ENCODE measurements around the gene CLDN12. TPM values are rescaled to one million over a fixed set of nuclear protein-coding genes. Genes with fewer than 3 reads are reported as not detected.

Gene CLDN12
- total RNA-seq, 4 donors from 2014 or later: 13.2 to 66.9 (median 49.0) TPM

DNA sequence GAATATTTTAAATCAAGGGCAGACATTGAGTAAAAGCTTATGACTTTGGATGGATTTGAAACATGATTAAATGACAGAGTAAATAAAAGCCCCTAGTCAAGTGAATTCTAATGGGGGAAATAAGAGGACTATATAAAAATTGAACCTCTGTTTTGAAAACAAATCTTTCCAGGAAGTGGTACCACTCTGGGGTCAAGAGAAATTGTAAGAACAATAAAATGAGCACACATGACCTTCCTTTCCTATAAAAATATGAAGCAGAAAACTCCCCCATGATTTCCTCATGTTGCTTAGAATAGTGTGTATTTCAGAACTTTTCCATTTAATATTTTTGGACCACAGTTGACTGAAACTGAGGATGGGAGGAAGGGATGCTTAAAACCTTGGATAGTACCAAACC is 12.3 kb upstream of the CLDN12 start:
- no peak for DNase-seq
- no peak overlapping the region for H3K4me3 ChIP-seq
- no peak for TF ChIP-seq POLR2A (IDR thresholded peaks at IDR 0.05)
- no peak overlapping the region for H3K27ac ChIP-seq
- no peaks in the 10 kb centered on the region for H3K27me3 ChIP-seq
- H3K36me3 ChIP-seq: peaks cover 0 to 10% (median 0%) of the 10 kb centered on the region in 3 donors
- no peaks in the 10 kb centered on the region for H3K4me1 ChIP-seq
- no peaks in the 10 kb centered on the region for H3K9me3 ChIP-seq

DNA sequence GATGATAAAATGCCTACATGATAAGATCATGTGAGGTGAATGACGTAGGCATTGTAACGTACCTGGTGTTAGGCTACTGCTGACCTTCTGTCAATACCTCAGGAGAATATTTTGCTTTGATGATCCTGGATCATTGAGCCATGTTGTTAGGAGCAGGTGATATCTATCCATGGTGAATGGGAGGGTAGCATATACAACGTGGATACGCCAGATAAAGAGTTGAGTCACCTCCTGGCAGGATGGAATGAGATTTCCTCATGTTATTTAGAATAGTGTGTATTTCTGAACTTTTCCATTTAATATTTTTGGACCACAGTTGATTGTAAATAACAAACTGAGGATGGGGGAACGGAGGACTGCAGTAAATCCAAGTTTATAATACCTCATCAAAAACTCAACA is 11.8 kb upstream of the CLDN12 start:
- TF ChIP-seq, protein P1, sequence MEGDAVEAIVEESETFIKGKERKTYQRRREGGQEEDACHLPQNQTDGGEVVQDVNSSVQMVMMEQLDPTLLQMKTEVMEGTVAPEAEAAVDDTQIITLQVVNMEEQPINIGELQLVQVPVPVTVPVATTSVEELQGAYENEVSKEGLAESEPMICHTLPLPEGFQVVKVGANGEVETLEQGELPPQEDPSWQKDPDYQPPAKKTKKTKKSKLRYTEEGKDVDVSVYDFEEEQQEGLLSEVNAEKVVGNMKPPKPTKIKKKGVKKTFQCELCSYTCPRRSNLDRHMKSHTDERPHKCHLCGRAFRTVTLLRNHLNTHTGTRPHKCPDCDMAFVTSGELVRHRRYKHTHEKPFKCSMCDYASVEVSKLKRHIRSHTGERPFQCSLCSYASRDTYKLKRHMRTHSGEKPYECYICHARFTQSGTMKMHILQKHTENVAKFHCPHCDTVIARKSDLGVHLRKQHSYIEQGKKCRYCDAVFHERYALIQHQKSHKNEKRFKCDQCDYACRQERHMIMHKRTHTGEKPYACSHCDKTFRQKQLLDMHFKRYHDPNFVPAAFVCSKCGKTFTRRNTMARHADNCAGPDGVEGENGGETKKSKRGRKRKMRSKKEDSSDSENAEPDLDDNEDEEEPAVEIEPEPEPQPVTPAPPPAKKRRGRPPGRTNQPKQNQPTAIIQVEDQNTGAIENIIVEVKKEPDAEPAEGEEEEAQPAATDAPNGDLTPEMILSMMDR (IDR thresholded peaks at IDR 0.05): no peak
- TF ChIP-seq POLR2A (IDR thresholded peaks at IDR 0.05): no peak
- no peak overlapping the region for H3K4me3 ChIP-seq
- no peaks in the 10 kb centered on the region for H3K9me3 ChIP-seq
- no peaks in the 10 kb centered on the region for H3K4me1 ChIP-seq
- no peak for DNase-seq
- H3K27ac ChIP-seq: no peak overlapping the region
- H3K27me3 ChIP-seq: no peaks in the 10 kb centered on the region
- peaks cover 0 to 4% (median 0%) of the 10 kb centered on the region in 3 donors for H3K36me3 ChIP-seq

DNA sequence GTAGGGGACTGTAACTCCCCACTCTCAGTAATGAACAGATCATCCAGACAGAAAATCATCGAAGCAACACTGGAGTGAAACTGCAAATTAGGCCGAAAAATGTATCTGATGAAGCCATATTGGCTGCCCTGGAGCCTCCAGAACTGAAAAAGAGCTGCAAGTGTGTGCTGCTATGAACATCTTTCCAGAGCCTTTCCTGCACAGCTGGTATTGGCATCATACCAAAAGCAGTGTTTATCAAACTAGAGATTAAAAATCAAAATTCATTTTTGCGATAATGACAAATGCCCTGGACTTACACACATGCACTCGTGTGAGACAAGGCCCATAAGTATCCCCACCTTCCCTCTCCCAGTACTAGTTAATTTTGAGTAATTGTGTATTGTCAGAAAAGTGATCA is 6.8 kb upstream of the CLDN12 start:
- Histone ChIP-seq H3K4me1 (no peaks in the 10 kb centered on the region), H3K4me3 (no peak overlapping the region), H3K9me3 (peaks cover 0 to 5% (median 0%) of the 10 kb centered on the region in 4 donors), H3K27ac (no peak overlapping the region), H3K27me3 (no peaks in the 10 kb centered on the region), H3K36me3 (no peaks in the 10 kb centered on the region)
- no peak for TF ChIP-seq POLR2A (IDR thresholded peaks at IDR 0.05)
- TF ChIP-seq, protein P1 (IDR thresholded peaks at IDR 0.05): no peak
- DNase-seq: no peak

DNA sequence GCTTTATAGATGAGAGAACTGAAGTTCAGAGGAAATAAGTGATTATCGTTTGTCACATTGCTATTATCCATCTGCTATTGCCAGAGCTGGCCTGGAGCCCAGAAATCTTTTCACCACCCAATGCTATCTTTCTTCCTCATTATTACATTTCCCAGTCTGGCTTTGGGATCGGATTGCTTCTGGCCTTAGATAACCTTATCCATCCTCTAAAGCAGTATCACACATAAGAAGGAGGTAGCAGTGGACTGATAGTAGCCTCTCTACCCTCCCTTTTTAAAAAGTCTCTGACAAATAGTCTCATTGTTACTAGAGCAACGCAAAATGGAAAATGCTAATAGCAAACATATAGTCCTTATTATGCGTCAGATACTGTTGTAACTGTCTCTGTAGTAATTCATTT is 1.3 kb upstream of the CLDN12 start:
- TF ChIP-seq, protein P1 (IDR thresholded peaks at IDR 0.05): no peak
- no peak for TF ChIP-seq POLR2A (IDR thresholded peaks at IDR 0.05)
- Histone ChIP-seq H3K4me1 (peaks cover 0 to 21% (median 0%) of the 10 kb centered on the region in 4 donors), H3K36me3 (peaks cover 0 to 14% (median 0%) of the 10 kb centered on the region in 3 donors), H3K27ac (peak overlapping the region in 1 of 4 donors; percentile 34), H3K27me3 (no peaks in the 10 kb centered on the region), H3K9me3 (peaks cover 0 to 5% (median 0%) of the 10 kb centered on the region in 4 donors), H3K4me3 (no peak overlapping the region)
- DNase-seq: no peak

DNA sequence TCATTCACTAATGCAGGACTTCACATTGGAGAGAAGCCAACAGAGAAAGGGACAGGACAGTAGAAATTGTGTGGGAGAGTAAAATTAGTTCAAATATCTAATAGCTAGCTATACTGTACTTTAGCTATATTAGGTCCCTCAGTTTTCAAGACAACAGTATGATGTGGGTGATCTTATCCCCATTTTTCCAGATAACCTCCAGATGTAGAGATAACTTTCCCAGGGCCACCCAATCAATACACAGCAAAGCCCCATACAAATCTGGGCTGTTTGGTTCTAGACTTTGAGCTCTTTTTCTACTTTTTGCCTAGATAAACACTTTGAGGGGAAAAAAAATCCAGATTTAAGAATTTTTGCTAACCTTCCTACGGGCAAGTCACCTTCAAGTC is 482 bp upstream of the CLDN12 start:
- peaks cover 0 to 20% (median 0%) of the 10 kb centered on the region in 3 donors for H3K36me3 ChIP-seq
- H3K27me3 ChIP-seq: no peaks in the 10 kb centered on the region
- DNase-seq: no peak
- H3K27ac ChIP-seq: peak overlapping the region; percentile 68 to 91 (median 80)
- H3K4me3 ChIP-seq: peak overlapping the region; percentile 47 to 72 (median 64)
- peaks cover 0 to 21% (median 0%) of the 10 kb centered on the region in 4 donors for H3K4me1 ChIP-seq
- TF ChIP-seq POLR2A (IDR thresholded peaks at IDR 0.05): no peak
- TF ChIP-seq, protein P1 (IDR thresholded peaks at IDR 0.05): no peak
- peaks cover 0 to 5% (median 0%) of the 10 kb centered on the region in 4 donors for H3K9me3 ChIP-seq

DNA sequence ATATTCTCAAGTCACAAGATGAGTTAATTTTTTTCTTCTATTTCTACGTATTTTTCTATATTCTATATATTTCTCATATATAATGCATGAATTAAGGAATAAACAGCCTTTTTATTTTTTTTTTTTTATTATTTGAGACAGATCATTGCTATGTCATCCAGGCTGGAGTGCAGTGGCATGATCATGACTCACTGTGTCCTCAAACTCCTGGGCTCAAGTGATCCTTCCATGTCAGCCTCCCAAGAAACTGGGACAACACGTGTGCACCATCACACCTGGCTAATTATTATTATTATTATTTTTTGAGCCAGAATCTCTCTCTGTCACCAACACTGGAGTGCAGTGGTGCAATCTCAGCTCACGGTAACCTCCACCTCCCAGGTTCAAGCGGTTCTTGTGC is 1.5 kb downstream of the CLDN12 start:
- peaks cover 0 to 26% (median 0%) of the 10 kb centered on the region in 3 donors for H3K36me3 ChIP-seq
- H3K27ac ChIP-seq: peak overlapping the region in 1 of 4 donors; percentile 91
- no peak for DNase-seq
- peak overlapping the region in 1 of 4 donors; percentile 66 for H3K4me3 ChIP-seq
- TF ChIP-seq, protein P1 (IDR thresholded peaks at IDR 0.05): no peak
- no peak for TF ChIP-seq POLR2A (IDR thresholded peaks at IDR 0.05)
- H3K9me3 ChIP-seq: no peaks in the 10 kb centered on the region
- H3K27me3 ChIP-seq: no peaks in the 10 kb centered on the region
- H3K4me1 ChIP-seq: peaks cover 0 to 36% (median 0%) of the 10 kb centered on the region in 4 donors

Data from Peyer's patch (tissue), 4 donors.